HG02642 (cell line): ENCODE measurements around the gene AXIN1.

Source experiments
- ATAC-seq: cut with Tn5 transposase; IDR thresholded peaks from one replicate; pipeline ENCODE4 v1.9.1; 2021; ENCODE audit warnings: mild to moderate bottlenecking; ENCODE audit not compliant: unreplicated experiment, poor library complexity

AXIN1 gene

DNA sequence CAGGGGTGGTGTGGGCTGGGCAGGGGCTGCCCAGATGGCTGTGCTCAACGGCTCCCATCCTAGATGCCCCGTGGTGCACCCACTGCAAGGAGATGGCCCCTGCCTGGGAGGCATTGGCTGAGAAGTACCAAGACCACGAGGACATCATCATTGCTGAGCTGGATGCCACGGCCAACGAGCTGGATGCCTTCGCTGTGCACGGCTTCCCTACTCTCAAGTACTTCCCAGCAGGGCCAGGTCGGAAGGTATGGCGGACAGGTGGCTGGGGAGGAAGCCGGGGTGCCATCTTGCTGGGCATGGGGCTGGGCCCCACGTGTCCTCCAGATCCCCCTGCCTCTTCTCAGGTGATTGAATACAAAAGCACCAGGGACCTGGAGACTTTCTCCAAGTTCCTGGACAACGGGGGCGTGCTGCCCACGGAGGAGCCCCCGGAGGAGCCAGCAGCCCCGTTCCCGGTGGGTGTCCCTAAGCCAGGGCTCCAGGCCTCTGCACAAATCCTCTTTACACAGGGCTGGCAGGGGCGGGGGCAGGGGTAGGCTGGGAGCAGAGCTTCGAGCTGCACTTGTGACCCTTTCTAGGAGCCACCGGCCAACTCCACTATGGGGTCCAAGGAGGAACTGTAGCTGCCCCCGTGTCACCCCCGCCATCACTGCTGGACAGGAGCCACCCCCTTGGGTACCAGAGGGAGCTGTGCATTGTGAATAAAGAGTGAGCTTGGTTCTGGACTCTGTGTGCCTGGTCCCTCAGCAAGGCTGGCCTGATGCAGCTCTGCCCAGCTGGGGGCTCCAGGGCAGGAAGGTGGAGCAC, 65.8 kb downstream of the AXIN1 start:
- no peak for ATAC-seq

DNA sequence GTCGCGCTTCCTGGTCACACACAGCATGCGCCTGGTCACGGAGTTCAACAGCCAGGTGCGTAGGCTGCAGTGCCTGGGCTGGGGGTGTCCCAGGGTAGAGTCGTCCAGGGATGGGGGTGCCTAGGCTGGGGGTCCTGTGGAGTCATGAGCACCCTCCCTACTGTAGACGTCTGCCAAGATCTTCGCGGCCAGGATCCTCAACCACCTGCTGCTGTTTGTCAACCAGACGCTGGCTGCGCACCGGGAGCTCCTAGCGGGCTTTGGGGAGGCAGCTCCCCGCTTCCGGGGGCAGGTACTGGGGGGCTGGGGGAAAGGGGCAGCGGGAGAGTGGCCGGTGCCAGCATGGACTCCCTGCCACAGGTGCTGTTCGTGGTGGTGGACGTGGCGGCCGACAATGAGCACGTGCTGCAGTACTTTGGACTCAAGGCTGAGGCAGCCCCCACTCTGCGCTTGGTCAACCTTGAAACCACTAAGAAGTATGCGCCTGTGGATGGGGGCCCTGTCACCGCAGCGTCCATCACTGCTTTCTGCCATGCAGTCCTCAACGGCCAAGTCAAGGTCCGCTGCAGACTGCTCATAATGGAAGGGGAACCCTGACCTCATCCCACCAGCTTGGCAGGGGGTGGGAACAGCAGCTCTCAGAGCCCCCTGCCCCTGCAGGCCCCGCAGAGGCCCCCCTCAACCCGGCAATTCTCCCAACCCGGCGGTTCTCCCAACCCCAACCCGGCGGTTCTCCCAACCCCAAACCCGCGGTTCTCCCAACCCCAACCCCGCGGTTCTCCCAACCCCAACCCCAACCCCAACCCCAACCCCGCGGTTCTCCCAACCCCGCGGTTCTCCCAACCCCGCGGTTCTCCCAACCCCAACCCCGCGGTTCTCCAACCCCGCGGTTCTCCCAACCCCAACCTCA, 67.1 kb downstream of the AXIN1 start:
- ATAC-seq = no peak

DNA sequence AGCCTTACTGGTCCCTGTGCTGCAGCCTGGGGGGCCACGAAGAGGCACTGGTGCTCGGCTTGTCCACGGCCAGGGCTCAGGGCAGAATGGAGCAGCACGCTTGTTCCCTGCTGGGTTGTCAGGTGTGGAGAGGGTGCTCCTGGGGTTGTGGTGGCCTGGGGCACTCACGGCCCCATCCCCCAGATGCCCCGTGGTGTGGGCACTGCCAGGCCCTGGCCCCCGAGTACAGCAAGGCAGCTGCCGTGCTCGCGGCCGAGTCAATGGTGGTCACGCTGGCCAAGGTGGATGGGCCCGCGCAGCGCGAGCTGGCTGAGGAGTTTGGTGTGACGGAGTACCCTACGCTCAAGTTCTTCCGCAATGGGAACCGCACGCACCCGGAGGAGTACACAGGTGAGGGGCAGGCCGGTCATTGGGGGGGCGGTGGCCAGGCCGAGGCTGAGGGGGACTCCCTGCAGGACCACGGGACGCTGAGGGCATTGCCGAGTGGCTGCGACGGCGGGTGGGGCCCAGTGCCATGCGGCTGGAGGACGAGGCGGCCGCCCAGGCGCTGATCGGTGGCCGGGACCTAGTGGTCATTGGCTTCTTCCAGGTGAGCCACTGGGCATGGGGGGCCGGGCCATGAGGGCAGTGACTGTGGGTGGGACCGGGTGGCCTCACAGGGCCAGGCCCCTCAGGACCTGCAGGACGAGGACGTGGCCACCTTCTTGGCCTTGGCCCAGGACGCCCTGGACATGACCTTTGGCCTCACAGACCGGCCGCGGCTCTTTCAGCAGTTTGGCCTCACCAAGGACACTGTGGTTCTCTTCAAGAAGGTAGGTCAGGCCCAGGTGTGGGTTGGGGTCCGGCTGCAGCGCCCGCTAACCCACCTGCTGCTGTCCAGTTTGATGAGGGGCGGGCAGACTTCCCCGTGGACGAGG, 68.1 kb downstream of the AXIN1 start:
- no peak for ATAC-seq

DNA sequence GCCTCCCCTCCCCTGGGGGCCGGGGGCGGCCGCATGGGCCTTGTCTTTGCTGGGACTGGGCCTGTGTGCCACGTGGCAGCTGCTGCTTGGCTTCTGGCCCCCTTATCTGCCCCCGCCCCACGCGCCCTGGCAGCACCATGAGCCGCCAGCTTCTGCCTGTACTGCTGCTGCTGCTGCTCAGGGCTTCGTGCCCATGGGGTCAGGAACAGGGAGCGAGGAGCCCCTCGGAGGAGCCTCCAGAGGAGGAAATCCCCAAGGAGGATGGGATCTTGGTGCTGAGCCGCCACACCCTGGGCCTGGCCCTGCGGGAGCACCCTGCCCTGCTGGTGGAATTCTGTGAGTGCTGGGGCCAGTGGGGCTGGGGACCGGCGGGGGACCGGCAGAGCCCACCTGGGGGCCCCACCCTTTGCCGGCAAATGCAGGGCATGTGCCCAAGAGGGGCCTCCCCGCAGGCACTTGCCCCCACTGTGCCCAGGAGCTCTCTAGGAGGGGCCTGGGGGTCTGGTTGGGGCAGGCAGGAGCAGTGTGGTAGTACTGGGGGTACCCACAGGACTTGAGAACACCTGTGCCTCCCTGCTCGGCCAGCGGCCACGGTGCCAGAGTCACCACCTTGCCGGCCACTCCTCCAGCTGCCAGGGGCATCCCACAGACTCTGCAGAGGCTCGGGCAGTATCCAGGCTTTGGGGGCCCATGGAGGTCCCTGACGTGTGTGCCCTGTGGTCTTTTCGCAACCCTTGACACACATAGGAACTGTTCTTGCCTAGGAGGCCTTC, 69.3 kb downstream of the AXIN1 start, which contains the start of gene PDIA2:
Gene PDIA2 (plus strand): TSS at position 132 of the 773 bp plus-strand sequence. CDS start 6 bp downstream, at position 138.
- no peak for ATAC-seq

DNA sequence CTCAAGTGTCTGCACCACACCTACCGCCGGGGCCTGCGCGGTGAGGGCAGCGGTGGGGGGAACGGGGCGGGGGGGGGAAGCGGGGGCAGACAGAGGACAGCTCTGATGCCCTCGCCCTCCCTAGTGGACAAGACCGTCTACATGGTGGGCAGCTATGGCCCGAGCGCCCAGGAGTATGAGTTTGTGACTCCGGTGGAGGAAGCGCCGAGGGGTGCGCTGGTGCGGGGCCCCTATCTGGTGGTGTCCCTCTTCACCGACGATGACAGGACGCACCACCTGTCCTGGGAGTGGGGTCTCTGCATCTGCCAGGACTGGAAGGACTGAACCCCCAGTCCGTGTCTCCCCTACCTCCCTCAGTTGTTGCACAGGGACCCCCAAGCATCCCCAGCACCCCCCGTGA, 70.0 kb downstream of the AXIN1 start:
- no peak for ATAC-seq

DNA sequence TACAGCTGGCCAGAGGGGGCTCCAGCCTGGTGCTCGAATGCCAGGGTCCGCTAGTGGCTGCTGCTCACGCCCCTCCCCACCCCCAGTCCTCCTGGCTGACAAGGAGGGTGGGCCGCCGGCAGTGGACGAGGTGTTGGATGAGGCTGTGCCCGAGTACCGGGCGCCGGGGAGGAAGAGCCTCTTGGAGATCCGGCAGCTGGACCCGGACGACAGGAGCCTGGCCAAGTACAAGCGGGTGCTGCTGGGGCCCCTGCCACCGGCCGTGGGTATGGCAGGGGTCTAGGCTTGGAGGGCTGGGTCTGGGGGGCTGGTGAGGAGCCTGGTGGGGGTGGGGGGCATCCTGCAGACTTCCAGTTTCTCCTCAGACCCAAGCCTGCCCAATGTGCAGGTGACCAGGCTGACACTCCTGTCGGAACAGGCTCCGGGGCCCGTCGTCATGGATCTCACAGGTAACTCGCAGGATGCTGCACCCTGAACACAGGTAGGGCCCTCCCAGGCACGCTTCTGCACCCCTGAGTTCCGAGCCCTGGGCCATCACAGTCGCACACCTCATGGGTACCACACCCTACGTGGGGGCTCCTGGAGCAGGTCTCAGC, 70.8 kb downstream of the AXIN1 start:
- no peak for ATAC-seq

DNA sequence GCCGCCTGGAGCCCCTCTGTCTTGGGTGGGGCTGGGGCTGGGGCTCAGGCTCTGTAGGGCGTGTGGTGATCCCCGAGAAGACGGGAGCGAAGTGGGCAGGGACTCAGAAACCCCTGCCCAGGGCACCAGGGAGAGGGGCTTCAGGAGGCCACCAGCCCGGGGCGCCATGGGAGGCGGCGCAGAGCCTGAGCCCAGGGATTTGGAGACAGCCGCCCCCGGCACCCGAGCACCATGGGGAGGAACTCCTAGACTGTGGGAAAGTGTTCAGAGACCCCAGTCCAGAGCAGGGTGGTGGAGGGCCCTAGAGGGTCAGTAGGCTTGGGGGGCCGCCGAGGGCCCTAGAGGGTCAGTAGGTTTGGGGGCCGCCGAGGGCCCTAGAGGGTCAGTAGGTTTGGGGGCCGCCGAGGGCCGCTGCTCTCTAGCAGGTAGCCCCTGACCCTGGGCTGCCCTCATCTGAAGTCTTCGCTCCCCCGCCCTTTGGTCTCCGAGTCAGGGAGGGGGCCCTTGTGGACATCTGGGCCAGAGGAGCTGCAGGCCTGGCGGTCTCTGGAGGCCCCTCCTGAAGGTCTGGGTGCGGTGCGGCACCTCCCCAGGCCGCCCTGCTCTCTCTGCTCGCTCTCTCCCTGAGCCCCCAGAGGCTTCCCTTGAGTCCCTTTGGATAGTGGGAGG, 71.4 kb downstream of the AXIN1 start:
- ATAC-seq = no peak

DNA sequence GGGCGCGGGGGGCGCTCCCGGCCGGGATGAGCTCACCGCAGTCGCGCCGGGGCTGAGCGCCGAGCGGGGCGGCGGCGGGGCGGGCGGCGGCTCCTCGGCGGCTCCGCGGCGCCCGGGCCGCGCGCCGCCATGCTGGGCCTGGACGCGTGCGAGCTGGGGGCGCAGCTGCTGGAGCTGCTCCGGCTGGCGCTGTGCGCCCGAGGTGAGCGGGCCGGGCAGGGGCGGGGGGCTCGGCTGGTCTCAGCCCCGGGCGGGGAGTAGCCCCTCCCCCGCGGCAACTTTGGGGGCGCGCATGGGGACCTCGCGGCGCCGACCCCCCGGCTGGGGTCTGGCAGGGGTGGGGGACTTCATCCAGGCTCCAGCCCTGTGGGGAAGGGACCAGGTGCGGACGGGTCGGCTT, 72.0 kb downstream of the AXIN1 start, which contains the start of gene ARHGDIG:
Gene ARHGDIG (plus strand): TSS at position 40 of the 400 bp plus-strand sequence. CDS start 90 bp downstream, at position 130.
- ATAC-seq = no peak

DNA sequence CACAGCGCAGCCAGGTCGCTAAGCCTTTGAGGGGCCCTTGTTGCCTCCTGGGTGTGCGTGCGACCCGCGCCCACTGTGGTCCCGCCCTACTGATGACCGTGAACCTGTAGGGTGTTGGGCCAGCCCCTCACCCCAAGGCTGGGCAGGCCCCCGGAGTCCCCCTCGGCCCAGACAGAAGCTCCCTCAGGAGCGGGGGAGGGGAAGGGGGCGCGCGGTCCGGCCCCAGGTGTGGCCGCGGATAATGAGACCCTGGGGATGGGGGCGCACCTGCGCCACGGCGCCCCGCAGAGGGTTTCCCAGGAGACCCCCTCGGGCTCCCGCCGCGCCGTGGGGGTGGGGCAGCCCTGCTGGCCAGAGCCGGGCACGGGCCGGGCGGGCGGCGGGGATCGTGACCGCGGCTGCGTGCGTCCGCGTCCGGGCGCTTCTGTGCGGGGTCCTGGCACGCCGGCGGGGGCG, 72.5 kb downstream of the AXIN1 start:
- no peak for ATAC-seq

DNA sequence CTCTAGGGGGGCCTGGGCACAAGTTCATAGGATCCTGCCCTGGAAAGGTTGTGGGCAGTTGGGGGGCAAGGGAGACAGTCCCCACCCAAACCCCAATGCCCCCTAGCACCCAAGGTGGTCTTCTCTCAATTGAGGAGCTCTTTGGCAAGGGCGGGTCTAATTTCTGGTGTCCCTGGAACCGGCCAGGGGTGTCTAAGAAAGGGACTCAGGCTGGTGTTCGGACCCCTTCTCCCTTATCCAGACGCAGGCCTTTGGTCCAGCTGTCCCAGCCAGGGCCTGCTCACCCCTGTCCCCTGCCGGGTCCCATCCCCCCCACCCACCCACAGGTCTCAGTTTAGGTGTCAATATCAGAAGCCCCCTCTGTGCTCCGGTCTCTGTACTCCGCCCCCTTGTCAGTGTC, 73.0 kb downstream of the AXIN1 start:
- no peak for ATAC-seq

DNA sequence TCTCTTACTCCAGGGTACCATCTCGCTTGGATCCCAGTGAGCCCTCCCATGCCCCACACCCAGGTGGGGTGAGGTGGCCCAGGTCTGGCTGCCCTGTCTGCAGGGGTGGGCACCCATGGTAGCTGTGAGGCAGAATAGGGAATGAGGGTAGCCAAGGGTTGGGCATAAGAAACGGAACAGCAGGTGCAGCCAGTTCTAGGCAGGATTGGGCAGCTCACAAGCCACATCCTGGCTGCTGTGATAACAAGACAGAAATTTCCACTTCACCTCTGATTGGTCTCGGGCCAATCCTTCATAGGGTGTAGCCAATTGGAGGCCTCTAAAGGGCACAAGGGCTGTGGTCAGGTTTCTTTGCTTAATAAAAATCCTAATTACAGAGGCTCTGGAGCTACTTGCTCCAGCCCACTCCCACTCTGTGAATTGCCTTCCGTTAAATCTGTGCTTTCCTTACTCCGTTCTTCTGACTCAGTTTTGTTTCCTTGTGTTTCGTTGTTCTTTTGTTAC, 73.6 kb downstream of the AXIN1 start:
- no peak for ATAC-seq

DNA sequence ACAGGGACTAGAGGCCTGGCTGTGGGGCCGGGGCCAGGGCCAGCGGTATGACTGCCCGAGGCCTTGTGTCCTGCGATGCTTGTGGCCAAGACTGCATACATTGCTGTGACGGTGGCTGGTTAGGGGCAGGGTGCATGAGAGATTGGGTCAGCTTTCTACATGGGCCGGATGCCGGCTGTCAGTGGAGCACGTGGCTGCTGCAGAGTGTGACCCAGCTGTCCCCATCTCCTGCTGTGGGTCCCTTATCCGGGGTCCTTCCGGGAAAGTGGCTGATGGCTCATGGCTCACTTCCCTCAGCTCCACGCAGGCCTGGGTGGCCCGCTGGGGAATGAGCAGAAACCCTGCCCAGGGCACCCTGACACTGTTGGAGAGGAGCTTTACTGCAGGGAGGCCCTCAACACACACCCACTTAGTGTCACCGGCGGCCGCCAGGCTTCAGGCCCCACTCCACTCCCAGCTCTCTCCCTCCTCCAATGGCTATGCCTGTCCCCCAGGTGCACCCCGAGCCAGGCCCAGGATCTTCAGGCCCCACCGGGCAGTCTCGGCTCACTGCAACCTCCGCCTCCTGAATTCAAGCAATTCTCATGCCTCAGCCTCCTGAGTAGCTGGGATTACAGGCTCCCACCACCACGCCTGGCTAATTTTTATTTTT, 76.0 kb downstream of the AXIN1 start:
- ATAC-seq = no peak

DNA sequence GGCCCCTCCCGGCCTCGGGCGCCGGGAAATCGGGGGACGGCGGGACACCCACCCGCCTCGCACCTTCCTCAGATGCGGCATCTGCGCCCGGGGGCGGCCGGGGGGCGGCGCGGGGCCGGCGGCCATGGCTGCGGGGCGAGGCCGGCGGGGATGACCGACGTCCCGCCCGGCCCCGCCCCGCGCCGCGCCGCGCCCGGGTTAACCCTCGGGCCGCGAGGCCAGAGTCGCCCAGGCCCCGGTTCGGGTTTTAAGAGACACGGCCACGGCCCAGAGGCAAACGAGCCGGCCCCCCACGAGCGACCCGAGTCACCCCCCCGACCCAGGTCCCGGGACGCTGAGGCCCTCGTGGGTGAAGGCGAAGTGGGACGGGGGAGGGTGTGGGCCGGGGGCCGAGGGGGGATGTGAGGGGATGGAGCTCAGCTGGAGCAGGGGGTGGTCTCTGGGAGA, 76.7 kb downstream of the AXIN1 start, which contains the start of gene RGS11:
Gene RGS11 (minus strand): TSS at position 159 of the 447 bp plus-strand sequence. CDS start 33 bp downstream, at position 126.
- no peak for ATAC-seq

DNA sequence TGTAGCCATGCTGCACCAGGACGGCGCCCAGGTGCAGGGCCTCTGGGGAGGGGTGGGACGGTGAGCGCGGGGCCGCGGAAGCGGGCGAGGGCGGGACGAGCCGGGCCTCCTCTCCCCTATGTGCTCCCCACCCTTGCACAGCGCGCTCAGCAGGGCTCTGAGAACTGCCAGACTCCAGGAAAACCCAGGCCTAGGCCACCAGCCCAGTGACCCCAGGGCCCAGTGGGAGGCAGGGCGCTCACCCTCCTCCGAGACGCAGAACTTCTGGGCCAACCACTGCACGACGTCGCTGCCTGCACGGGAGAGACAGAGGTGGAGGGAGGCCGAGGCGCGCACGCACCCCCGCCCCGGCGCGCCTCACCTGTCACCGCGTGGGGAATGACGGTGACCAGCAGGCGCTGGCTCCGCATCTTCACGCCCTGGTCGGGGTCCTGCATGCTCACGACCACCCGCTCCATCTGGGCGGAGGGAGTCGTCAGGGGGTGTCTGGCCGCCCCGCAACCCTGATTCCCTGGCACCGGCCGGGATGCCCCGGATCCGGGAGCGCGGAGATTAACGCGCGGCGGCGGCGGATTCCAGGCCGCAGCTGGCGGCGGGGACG, 77.4 kb downstream of the AXIN1 start:
- ATAC-seq = no peak

DNA sequence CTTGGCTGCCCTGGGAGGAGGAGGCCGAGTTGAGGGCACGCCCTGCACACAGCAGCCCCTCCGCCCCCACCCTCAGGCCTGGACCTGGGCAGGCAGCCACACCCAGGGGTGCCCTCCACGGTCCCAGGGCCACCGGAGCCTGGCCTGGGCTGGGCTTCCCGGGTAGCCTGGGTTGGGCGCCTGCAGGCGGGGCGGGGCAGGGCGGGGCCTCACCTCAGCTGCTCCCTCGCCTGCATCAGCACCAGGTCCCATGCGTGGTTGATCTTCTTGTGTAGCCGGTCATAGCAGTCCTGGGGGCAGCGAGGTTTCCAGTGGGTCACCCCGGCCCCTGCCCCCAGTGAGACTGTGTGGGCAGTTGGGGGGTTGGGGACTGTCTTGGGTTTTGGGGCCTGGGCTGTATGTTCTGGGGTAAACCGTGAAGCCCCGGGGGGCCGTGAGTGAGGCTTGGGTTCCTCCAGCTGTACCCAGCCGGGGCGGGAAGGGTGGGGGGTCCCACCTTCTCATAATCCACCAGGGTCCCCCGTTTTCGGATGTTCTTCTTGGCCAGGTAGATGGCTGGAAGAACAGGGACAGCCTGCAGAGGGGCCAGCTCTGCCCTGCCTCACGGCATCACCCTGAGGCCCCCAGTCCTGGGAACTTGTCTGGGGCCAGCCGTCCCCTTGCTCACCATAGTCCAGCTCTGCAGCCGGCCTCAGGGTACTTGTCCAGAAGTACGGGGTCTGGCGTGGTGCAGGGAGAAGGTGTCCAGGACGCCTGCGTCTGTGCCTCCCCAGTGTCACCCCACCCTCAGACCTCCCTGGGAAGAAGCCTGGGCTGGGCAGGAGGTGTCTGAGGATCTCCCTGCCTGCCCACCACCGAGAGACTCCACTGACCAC, 78.7 kb downstream of the AXIN1 start:
- ATAC-seq = no peak
